ENCODE measurements around the gene ZDHHC6. TPM values are rescaled to one million over a fixed set of nuclear protein-coding genes. Genes with fewer than 3 reads are reported as not detected.

ZDHHC6 gene
- total RNA-seq, 1 donor from 2014 or later: 37.1 TPM

DNA sequence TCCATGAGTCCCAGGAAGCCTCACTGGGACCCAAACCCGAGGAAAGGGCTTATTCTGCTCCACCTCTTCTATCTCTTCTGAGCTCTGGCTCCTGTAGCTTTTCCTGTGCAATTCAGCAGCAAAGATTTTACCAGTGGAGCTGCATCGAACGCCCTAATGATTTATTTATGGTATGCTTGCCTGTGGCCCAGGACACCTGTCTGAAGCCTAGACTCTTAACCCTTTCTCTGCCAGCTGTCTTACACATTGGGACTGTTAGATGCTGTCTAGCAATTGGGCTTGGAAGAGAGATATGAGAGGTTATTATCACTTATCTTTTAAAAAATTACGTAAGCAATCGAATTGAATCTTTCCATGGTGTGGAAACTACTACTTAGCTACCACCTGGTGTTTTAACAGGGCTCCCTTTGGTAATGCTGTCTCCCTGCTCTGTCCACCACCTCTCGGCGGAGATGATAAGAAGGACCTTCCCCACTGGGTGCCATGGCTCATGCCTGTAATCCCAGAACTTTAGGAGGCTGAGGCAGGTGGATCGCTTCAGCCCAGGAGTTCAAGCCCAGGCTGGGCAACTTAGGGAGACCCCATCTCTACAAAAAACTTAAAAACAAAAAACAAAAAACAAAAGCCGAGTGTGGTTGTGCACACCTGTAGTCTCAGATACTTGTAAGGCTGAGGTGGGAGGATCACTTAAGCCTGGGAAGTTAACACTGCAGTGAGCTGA, 64.0 kb downstream of the ZDHHC6 start:
- TF ChIP-seq, protein P1, sequence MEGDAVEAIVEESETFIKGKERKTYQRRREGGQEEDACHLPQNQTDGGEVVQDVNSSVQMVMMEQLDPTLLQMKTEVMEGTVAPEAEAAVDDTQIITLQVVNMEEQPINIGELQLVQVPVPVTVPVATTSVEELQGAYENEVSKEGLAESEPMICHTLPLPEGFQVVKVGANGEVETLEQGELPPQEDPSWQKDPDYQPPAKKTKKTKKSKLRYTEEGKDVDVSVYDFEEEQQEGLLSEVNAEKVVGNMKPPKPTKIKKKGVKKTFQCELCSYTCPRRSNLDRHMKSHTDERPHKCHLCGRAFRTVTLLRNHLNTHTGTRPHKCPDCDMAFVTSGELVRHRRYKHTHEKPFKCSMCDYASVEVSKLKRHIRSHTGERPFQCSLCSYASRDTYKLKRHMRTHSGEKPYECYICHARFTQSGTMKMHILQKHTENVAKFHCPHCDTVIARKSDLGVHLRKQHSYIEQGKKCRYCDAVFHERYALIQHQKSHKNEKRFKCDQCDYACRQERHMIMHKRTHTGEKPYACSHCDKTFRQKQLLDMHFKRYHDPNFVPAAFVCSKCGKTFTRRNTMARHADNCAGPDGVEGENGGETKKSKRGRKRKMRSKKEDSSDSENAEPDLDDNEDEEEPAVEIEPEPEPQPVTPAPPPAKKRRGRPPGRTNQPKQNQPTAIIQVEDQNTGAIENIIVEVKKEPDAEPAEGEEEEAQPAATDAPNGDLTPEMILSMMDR (IDR thresholded peaks at IDR 0.05; ENCODE audit: unreplicated experiment): no peak
- H3K9me3 Mint-ChIP-seq: no peaks in the 10 kb centered on the region
- no peak overlapping the region for H3K27ac Mint-ChIP-seq
- H3K4me1 Mint-ChIP-seq: peaks cover 3% of the 10 kb centered on the region
- DNase-seq (ENCODE audit: low spot score in 2 of 2, unreplicated experiment in 2 of 2): no peak
- no peaks in the 10 kb centered on the region for H3K27me3 Mint-ChIP-seq (ENCODE audit: low read depth)
- no peak overlapping the region for H3K4me3 Mint-ChIP-seq
- no peaks in the 10 kb centered on the region for H3K36me3 Mint-ChIP-seq

Other genes starting within 250 kb of the ZDHHC6 start
- not detected in 3 replicates for gene TECTB, start 163.5 kb downstream of the ZDHHC6 start, total RNA-seq
- gene ACSL5, start 72.8 kb downstream of the ZDHHC6 start, total RNA-seq: 0.41 to 0.53 TPM in 2 of 3 replicates, not detected in the other
- 26.7 to 34.6 TPM (median 27.8 TPM) in 3 replicates for gene VTI1A, start 301 bp upstream of the ZDHHC6 start, total RNA-seq

Data from mesothelial cell of epicardium (in vitro differentiated cells).